Measurements from ENCODE around the gene RBM27. TPM values are rescaled to one million over a fixed set of nuclear protein-coding genes. Genes with fewer than 3 reads are reported as not detected.

The RBM27 gene
- total RNA-seq, 1 experiment from 2014 or later, result 25.1 TPM

DNA sequence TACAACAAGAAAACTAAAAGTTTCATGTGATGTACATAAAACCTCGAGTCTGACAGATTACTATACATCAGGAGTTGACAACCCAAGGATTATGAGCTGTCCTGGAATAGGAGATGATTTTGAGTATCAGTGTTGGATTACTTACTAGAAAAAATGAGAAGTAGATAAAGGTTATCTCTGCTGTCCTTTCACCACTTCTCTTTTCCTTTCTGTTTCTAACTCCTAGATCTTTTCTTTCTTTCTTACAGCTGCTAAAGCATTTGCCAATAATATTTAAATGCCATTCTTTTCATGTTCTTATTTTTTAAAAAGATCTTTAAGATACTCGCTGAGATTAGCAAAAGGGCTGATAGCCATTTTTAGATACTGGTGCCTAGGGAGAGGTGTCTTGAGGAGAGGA lies 14.8 kb downstream of the RBM27 start:
- Histone ChIP-seq H2AFZ (no peak overlapping the region), H3K36me3 (ENCODE audit: low read depth) (peaks cover 3% of the 10 kb centered on the region), H3F3A (ENCODE audit: insufficient read depth, low read depth) (no peaks in the 10 kb centered on the region), H3K4me2 (no peak overlapping the region), H3K27me3 (ENCODE audit: insufficient read depth, low read depth) (no peaks in the 10 kb centered on the region), H3K4me3 (no peak overlapping the region), H4K20me1 (ENCODE audit: insufficient read depth) (peaks cover 44% of the 10 kb centered on the region), H3K27ac (no peak overlapping the region), H3K4me1 (replicated peaks; ENCODE audit: insufficient read depth) (no peaks in the 10 kb centered on the region), H3K9me3 (ENCODE audit: insufficient read depth, low read depth) (no peaks in the 10 kb centered on the region), H3K79me2 (ENCODE audit: low read depth) (peaks cover 67% of the 10 kb centered on the region), H3K9me2 (ENCODE audit: insufficient read depth) (no peaks in the 10 kb centered on the region)
- BruUV-seq (replicated peaks), result no TSS peak
- TF ChIP-seq, protein P1, sequence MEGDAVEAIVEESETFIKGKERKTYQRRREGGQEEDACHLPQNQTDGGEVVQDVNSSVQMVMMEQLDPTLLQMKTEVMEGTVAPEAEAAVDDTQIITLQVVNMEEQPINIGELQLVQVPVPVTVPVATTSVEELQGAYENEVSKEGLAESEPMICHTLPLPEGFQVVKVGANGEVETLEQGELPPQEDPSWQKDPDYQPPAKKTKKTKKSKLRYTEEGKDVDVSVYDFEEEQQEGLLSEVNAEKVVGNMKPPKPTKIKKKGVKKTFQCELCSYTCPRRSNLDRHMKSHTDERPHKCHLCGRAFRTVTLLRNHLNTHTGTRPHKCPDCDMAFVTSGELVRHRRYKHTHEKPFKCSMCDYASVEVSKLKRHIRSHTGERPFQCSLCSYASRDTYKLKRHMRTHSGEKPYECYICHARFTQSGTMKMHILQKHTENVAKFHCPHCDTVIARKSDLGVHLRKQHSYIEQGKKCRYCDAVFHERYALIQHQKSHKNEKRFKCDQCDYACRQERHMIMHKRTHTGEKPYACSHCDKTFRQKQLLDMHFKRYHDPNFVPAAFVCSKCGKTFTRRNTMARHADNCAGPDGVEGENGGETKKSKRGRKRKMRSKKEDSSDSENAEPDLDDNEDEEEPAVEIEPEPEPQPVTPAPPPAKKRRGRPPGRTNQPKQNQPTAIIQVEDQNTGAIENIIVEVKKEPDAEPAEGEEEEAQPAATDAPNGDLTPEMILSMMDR (conservative IDR thresholded peaks at IDR 0.05), result no peak
- no peak for TF ChIP-seq EZH2 (IDR thresholded peaks at IDR 0.05; ENCODE audit: low read depth)
- intact Hi-C loops (cut with micrococcal nuclease; ENCODE audit: unreplicated experiment), result no loop called here
- POLR2A ChIA-PET (ENCODE audit: unreplicated experiment), result no interaction called here
- no peak for DNase-seq
- CTCF ChIA-PET, result no interaction called here

DNA sequence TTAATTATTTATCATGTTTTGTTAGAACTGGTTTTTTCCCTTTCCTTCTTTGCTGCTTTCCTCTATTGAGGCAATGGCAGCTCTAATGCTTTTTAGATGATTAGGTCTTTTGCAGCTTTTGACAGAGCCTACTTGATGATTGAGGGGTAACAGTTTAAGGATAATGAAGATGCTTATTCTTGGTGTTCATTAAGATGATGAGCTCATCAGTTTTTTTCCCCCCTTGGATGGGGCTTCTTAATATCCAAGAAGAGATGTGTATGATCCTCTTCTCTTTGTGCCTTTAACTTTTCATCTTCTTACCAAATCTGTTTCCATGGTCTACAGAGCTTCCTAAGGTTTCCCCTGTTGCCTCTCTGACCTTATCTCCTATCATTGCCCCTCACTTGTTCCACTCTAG lies 15.8 kb downstream of the RBM27 start:
- H4K20me1 ChIP-seq (ENCODE audit: insufficient read depth), result peaks cover 35% of the 10 kb centered on the region
- peaks cover 56% of the 10 kb centered on the region for H3K79me2 ChIP-seq (ENCODE audit: low read depth)
- DNase-seq, result no peak
- H3K27me3 ChIP-seq (ENCODE audit: insufficient read depth, low read depth), result no peaks in the 10 kb centered on the region
- intact Hi-C loops (cut with micrococcal nuclease; ENCODE audit: unreplicated experiment), result no loop called here
- H3K4me1 ChIP-seq (replicated peaks; ENCODE audit: insufficient read depth), result no peaks in the 10 kb centered on the region
- no peak overlapping the region for H3K4me2 ChIP-seq
- ChIA-PET POLR2A (ENCODE audit: unreplicated experiment) (interaction anchor here (0.6 kb wide), 1 partner anchor 1427 kb away, joined by 6 read pairs; no protein-coding TSS in a partner anchor), CTCF (no interaction called here)
- BruUV-seq (replicated peaks), result no TSS peak
- no peaks in the 10 kb centered on the region for H3K9me2 ChIP-seq (ENCODE audit: insufficient read depth)
- H2AFZ ChIP-seq, result no peak overlapping the region
- no peaks in the 10 kb centered on the region for H3K9me3 ChIP-seq (ENCODE audit: insufficient read depth, low read depth)
- H3K36me3 ChIP-seq (ENCODE audit: low read depth), result peaks cover 3% of the 10 kb centered on the region
- no peak overlapping the region for H3K4me3 ChIP-seq
- no peaks in the 10 kb centered on the region; the same call in 1 of the 2 replicates for H3F3A ChIP-seq (ENCODE audit: insufficient read depth, low read depth)
- no peak overlapping the region for H3K27ac ChIP-seq
- TF ChIP-seq, protein P1 (conservative IDR thresholded peaks at IDR 0.05), result no peak

DNA sequence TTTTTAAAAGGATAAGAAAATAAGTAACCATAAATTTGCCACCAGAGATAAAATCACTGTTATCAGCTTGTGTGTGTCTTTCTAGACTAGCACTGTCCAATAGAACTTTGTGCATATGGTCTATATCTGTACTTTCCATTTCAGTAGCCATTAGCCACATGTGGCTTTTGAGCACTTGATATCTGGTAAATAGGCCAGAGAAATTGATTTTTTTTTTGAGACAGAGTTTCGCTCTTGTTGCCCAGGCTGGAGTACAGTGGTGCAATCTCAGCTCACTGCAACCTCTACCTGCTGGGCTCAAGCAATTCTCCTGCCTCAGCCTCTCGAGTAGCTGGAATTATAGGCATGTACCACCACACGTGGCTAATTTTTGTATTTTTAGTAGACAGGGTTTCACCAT lies 17.8 kb downstream of the RBM27 start:
- ChIA-PET CTCF (no interaction called here), POLR2A (ENCODE audit: unreplicated experiment) (no interaction called here)
- DNase-seq, result no peak
- H4K20me1 ChIP-seq (ENCODE audit: insufficient read depth), result peaks cover 20% of the 10 kb centered on the region
- BruUV-seq (replicated peaks), result no TSS peak
- intact Hi-C loops (cut with micrococcal nuclease; ENCODE audit: unreplicated experiment), result no loop called here
- H3K9me3 ChIP-seq (ENCODE audit: insufficient read depth, low read depth), result no peaks in the 10 kb centered on the region
- no peak for TF ChIP-seq EZH2 (IDR thresholded peaks at IDR 0.05; ENCODE audit: low read depth)
- TF ChIP-seq, protein P1 (conservative IDR thresholded peaks at IDR 0.05), result no peak
- H3K4me3 ChIP-seq, result no peak overlapping the region
- peaks cover 3% of the 10 kb centered on the region for H3K36me3 ChIP-seq (ENCODE audit: low read depth)
- H3K9me2 ChIP-seq (ENCODE audit: insufficient read depth), result no peaks in the 10 kb centered on the region
- peaks cover 37% of the 10 kb centered on the region for H3K79me2 ChIP-seq (ENCODE audit: low read depth)
- H3F3A ChIP-seq (ENCODE audit: insufficient read depth, low read depth), result no peaks in the 10 kb centered on the region; the same call in 1 of the 2 replicates
- no peak overlapping the region for H3K27ac ChIP-seq
- no peaks in the 10 kb centered on the region for H3K27me3 ChIP-seq (ENCODE audit: insufficient read depth, low read depth)
- no peak overlapping the region for H3K4me2 ChIP-seq
- H2AFZ ChIP-seq, result no peak overlapping the region
- H3K4me1 ChIP-seq (replicated peaks; ENCODE audit: insufficient read depth), result no peaks in the 10 kb centered on the region
